Non-pigmented ciliary epithelial cell (primary cell): ENCODE data around the gene NFE2L2.
"Not testable (repeated sequence)": the region's sequence is repeated elsewhere in the genome, so short reads cannot be mapped to it uniquely, and the experiment has no call there.

Experiments
- DNase-seq: peaks from one replicate; pipeline ENCODE4 v3.0.0-alpha.2; 2010; ENCODE audit warnings: low read depth

The NFE2L2 gene

DNA sequence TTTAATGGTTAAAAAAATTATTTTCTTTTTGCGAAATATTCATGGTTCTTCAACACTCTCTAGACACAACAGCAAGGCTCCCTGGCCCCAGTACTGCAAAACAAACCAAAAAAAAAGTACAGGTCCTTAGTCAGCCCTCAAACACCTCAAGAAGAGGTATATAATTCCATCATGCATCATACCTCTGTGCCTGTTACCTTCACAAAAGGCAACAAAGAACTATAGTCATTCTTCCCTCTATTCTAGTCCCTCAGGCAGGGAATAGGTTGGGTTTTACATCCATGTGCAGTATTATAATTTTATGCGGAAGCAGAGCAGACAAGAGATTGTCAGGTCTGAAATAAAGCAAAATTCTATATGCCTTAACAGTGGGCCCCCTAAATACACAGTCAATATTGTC lies 8.5 kb downstream of the NFE2L2 start:
- no peak for DNase-seq

DNA sequence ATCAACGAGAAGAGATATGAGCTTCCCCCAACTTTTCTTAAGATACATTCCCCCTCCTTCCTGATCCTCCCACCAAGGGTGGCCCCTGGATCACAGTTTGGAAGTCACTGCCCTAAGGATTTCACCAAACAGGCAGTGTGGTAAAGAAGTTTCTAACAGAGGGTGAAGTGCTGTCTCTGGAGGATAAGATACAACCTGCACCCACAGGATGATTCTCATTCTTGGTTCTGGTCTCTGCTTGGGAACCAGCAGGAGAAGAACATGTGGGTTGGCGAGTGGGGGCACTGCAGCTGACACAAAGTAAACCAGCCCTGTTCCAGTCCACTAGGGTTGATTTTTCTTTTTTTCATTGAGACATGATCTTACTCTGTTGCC lies 9.3 kb downstream of the NFE2L2 start:
- no peak for DNase-seq

DNA sequence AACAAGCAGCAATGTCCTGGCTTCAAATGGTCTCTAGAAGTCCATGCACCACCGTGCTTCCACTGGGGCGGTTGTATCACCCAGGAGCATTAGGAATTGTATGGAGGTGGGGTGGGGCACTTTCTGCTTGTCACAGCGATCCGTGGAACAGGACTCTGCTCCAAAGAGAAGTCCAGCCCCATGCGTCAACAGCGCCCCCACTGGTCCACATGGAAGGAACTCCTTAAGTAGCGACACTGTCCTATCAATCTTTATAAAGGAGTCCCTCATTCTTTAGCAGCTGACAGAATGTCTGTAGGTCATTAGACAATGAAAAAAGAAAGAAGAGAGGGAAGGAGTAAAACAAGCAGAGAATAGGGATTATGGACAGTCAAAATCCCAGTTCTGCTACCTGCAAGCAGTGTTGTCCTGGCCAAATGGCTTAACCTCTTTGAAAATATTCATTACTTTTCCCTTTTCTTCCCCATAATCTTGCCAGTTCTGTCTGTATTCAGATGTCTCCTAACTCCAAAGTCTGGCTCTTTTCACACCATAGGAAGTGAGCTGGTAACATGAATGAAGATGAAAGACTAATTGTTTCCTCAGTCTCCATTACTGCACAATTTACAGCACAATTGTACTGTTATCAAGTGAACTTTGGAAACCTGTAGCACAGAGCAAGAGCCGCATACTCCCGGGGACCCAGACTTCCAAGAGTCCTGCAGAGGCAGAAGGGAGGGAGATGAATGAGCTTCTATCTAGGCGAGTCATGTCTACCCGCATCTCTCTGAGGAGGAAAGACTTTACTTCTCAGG lies 9.9 kb downstream of the NFE2L2 start:
- DNase-seq = no peak

DNA sequence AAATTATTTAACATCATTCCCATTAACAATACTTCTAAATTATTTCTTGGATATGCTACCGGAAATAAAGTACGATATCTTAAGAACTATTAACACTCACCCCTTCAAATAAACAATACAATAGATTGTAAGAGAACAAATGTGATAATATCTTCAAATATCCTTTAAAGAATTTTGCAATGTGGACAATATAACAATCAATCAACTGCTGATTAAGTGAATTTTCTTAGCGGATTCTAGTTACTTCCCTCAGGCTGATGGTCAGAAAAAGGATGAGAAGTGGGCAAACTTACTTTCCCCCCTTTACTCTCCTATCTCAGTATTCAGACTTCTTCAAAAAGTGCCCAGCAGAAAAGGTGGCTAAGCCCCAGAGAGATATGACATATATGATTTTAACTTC lies 10.8 kb downstream of the NFE2L2 start:
- no peak for DNase-seq

DNA sequence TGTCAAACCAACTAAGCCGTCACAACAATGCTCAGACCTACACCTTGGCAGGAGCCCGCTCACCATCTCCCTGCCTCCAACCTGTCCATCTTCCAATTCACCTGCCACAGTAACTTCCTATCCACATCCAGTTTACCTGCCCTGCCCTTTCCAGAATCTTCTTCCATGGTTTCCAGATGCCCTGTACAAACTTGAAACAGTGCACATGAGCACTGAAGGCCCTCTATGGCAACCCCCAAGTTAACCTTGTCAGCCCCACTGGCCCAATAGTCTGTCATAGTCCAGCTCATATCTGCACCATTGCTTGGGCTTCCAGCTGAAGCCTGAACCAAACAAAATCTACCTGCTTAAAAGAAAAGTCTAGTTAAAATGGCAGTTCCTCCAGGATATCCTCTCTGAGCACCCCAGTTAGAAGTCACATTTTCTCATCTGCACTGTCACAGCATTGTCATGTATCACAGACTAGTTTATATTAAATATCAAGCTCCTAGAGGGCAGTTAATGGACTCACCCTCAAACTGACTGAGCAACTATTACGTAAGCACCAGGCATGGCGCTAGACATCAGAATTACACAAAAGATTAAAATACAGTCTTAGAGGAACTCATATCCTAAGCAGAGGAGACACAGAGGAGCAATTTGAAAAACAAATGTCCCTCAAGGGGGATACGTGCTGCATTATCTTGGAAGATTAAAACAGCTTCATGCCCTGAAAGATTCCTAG lies 11.6 kb downstream of the NFE2L2 start:
- no peak for DNase-seq

DNA sequence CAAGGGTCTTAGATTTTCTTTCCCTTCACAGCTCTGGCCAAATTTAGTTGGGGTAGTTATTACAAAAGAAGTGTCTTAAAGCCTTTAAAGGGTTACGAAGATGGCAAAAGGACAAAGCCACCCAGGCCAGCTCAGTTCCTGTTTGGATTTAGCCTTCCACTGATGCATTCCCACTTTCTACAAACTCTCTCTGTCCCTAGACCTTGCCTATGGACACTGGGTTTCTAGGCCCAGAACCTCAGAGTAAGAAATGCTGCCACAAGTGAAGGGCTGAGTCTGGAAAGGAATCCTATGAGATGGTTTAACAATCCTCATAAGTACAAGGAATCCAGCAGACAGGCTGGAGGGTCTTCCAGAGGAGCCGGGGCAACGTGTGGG lies 13.4 kb downstream of the NFE2L2 start:
- no peak for DNase-seq

DNA sequence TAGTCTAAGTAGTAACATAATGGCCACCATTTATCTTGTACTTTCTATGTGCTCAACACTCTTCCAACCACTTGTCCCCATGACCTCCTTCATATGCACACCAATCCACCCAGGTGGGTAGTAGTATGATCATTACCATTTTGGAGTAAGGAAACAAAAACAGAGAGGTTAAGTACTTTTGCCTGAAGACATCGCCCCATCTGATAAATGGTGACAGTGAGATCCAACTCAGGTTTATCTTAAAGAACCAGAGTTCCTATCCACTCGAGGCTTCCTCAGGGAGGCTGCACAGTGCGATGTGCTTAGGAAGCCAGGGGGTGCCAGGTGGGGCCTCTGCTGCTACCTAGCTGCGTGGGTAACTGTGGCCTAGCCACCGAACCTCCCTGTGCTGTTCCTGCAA lies 14.1 kb downstream of the NFE2L2 start:
- DNase-seq = no peak

DNA sequence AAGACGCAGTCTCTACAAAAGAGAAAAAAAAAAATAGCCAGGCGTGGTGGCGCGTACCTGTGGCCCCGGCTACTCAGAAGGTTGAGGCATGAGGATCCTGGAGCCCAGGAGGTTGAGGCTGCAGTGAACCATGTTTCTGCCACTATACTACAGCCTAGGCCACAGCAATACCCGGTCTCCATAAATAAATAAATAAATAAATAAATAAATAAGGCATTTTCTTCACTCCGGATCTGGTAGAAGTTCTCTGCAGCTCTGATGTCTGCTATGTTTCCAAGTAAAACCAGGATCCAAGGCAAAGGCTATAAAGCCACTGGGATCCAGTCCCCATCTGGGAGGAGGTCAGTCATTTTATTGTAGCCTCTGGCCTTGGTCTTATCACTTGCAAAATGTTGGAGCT lies 15.5 kb downstream of the NFE2L2 start:
- DNase-seq = no peak

DNA sequence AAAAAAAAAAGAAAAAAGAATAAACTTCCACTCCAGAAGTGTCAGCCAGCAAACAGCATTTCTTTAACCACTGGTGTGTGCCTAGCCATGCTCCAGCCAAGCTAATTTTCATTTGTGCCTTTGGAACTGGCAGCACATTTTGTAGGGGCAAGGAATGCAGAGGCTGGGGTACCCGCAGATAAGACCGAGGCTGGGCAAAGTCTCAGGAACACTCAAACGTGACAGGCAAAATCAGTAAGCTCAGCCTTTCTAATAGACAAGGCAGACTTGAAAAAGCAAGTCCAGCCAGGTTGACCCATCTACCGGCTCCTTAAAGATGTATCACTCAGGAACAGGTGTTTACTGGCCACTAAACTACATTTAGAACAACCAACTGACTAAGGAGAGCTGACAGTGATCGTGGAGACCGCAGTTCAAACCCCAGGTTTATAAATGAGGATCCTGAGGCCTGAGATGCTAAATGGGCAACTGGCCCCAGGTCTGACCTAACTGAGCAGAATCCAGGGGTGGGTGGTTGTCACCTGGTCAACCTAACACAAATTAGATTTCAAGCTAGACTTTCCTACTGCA lies 16.7 kb downstream of the NFE2L2 start:
- DNase-seq = no peak

DNA sequence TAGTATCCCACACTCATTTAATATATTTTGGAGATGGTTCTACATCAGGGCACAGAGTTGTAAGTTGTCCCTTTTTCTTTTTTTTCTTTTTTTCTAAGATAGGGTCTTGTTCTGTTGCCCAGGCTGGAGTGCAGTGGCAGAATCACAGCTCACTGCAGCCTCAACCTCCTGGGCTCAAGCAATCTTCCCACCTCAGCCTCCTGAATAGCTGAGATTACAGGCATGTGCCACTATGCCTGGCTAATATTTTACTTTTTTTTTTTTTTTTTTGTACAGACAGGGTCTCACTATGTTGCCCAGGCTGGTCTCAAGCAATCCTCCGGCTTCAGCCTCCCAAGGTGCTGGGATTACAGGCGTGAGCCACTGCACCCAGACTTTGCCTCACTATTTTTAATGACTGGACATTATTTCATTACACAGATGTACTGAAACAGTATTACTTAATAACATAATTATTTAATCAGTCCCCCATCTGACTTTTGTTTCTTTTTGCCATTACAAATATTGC lies 17.9 kb downstream of the NFE2L2 start:
- not testable (repeated sequence) for DNase-seq

DNA sequence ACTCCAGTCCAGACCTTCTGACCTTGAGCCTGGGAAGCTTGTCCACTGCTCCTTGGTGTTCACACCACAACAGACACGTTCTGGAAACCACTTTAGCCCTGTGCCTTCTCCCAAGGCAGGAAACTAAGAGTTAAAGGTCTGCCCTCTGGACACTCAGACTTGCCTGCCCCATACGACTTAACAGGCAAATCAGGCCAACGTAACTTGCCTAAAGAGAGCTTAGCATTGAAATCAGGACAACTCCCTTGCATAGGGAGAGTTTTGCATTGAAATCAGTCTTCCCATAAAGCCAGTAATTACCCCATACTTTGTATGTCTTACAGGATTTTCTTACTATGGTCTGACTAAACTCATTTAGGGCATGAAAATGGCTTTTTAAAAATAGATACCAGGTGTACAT lies 18.5 kb downstream of the NFE2L2 start:
- no peak for DNase-seq

DNA sequence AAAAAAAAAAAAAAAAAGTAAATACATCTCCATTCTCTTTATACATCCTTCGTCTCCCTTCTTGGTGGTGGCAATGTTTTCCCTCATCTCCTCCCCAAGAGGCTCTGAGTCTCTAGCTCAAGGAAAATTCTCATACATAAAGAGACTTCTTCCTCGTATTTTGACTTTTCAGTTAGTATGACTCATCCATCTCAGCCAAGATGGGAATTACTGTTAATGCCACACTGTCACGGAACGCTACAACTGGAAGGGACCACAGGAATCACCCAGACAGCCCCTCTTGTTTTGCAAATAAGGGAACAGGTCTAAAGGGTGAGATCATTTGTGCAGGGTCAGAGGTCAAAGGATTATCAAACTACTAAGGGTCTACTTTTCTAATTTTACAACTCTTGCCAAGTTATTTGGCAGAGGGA lies 19.5 kb downstream of the NFE2L2 start:
- no peak for DNase-seq

DNA sequence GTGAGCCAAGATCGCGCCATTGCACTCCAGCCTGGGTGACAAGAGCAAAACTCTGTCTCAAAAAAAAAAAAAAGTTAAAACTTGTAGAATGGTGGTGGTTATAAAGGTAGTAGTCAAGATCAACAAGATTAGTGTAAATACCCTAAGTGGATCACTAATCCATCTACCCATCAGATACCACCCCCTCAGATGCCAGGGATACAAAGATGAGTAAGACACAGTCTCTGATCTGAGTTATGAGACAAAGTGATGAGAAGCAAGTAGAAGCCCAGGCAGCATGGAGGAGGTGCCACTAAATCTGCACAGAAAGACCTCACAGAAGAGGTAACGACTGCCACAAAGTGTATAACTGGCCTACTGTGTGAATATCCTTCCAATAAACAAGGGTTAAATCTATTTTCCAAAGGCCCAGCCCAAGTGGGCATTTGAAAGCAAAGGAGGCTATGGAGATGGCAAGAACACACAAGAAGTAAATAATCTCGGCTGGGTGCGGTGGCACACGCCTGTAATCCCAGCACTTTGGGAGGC lies 20.2 kb downstream of the NFE2L2 start:
- no peak for DNase-seq

DNA sequence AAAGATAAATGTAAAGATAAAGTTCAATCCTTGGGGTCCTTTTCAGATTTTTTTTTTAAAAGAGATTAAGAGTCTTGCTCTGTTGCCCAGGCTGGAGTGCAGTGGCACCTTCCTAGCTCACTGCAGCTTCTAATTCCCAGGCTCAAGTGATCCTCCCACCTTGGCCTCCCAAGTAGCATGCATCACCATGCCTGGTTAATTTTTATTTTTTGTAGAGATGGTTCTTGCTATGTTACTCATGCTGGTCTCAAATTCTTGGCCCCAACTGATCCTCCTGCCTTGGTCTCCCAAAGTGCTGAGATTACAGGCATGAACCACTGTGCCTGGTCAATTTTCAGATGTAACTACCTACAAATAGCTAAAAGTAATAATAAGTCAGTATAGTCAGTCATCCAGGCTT lies 21.1 kb downstream of the NFE2L2 start:
- no peak for DNase-seq

DNA sequence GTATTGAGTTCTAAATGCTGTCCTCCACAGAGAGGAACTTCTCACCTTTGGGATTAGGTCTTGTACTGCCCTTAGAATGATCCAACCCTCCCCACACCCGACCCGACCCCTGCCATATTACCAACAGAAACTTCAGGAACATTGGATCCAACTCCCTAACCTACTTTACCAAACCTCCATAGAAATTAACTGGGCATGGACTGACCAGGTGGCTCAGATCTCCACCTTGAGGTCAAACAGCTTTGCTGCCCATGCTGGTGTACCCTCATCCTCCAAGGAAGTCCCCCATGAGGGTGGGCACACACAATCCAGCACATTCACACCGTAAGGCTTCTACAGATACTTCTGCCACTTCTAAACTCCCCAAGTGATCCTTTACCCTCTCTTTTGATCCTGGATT lies 21.5 kb downstream of the NFE2L2 start:
- DNase-seq = no peak

DNA sequence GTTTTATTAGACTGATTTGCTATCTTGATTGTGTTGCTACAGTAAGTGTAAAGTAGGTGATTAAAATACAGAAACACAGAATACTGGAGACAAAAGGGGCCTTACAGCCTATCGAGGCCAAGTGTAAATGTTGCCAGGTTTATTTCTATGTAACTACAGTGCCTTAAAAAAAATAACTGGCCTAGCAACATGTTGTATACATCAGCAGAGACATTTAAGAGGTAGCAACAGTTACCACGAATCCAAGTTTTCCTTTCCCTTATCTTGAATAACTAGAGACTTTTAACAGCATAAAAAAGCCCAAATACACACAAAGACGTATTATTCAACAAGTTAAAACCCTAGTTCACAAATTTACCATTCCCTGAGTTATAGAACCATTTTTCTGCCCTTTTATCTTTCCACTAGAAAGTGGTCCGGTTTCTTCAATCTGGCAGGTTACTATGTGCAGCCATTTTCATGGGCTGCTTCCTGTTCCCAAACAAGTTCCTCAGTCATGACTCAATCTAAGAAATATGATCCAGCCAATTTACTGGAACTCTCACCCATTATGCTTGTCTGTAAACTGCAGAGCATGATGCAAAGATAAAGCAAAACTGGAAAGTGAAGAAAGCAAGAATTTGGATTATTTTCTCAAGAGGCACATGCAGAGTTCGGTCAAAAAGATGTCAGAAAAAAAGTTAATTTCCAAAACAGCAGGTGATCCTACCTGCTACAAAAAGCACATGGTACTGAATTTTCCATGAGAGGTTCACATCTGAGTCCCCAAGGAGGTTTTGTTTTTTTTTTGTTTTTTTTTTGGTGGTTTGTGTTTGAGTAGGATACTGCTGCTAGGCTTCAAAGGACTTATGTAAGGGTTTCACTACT lies 22.2 kb downstream of the NFE2L2 start:
- DNase-seq = peak; percentile 85

DNA sequence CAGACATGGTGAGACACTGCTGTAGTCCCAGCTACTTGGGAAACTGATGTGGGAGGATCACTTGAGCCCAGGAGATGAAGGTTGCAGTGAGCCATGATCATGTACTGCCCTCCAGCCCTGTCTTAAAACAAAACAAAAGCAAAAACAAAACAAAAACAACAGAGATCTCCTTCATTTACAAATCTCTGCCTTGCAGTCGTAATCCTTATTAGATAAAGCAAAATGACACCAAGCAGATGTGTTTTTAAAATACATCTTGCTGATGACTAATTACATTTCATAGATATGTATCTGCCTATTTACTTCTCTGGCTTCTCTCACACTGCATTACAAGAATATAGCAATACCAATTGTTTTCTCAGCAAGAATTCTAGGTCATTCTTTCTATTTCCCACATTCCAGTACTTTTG lies 22.8 kb downstream of the NFE2L2 start:
- DNase-seq = no peak

DNA sequence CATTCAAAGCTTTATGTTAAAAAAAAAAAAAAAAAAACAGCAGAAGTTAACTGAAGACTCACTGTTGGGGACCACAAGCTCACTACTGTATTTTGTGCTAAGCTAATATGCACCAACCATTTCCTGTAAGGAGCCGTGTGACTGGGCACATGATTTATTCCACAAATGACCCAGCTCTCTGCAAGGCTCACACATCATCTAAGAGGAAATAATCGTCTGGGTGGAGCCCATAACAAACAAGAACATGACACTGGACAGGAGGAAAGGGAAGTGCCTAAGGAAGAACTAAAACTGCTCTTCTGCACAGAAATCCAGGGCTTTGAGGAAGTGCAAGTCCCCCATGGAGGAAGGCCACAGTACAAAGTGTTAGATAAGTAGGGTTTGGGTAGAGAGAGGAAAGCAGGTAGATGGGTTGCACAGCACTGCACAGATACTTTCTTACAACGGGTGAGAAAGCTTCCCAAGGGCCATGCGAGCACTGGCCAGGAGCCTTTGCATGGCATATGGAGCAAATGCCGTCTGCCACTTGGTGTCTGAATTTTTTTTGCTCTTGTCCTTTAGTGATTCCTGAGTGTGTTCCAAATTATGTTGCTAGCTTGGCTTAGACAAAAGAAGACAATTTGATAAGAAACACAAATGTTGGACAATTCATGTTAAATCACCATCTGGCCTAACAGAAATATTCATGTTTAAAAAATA lies 24.4 kb downstream of the NFE2L2 start:
- no peak for DNase-seq

DNA sequence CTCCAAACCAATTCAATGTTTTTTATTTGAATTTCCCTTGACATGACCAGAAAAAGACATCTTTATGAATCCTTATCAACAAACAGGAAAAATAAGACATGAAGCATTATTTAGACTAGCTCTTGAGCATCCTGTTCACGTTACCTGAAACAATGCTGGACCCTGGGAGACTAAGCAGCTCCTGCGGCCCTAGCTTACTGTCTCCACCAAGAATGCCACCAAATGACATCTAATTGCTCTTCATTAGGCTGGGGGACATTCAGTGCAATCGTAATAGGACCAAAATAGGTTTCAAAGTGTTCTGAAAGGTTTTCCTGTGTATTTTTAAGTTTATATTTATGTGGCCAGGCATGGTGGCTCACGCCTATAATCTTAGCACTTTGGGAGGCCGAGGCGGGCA lies 25.5 kb downstream of the NFE2L2 start:
- no peak for DNase-seq

DNA sequence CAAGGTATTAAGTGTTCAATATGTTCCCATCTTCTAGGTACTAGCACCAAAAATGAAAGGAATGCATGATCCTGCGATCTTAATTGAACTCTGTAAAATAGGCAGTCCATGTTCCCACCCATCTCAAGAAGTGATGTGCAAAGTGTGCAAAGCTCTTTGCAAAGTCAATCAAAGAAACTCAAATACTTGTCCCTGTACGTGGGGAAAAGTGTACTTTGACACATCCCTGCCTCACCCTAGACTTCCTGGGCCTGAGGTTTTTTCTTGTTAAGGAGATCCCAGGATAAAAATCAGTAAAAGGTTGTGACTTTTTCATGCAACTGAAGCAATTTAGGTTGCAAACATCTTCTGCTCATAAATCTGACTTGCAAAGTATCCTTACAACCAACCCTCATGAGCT lies 26.6 kb downstream of the NFE2L2 start:
- no peak for DNase-seq

DNA sequence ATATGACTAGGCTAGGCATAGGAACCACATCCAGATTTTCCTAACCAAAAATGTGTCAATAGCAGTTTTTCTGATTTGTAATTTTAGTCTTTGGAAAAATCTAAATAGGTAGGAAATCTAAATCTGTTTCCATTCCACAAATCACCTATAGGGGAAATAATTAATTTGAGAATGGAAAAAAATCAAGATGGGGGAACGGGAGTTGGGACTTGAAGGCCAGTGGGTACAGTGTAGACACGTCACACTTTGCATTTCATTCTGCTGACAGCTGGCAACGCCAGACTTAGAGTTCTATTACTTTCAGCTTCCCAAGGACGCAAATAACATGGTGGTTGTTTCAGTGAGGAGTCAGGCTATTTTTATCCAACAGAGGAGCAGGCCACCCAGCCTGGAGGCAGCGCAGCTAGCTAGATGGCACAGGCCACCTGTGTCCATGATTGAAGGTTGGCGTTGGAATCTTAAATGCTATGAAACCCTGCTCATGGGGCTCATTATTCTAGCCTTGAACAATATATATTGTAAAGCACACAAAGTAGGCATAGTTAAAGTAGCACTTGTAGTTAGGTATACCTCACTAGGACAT lies 28.6 kb downstream of the NFE2L2 start:
- DNase-seq = no peak
